22Rv1 (cell line): ENCODE measurements around the gene PRKCE.

Experiments
- CTCF ChIP-seq: fragments of 450-650 bp; IDR thresholded peaks from 2 replicates; pipeline ENCODE4 v1.5.1; 2017; ENCODE audit warnings: mild to moderate bottlenecking
- ZFX ChIP-seq: fragments of 450-650 bp; IDR thresholded peaks from 2 replicates; pipeline ENCODE4 v1.6.1; 2017; ENCODE audit warnings: antibody characterized with exemption, borderline replicate concordance

- TF ChIP-seq CTCF (no peak), ZFX (no peak)
Measured at GRCh38 chr2:45964906-45965305, 313.4 kb downstream of the PRKCE start.
